ENCODE results near the gene RAB11FIP3. TPM values are rescaled to one million over a fixed set of nuclear protein-coding genes. Genes with fewer than 3 reads are reported as not detected.
"Not testable (repeated sequence)": the region's sequence is repeated elsewhere in the genome, so short reads cannot be mapped to it uniquely, and the experiment has no call there.

The RAB11FIP3 gene
- total RNA-seq, result 10 to 100 TPM; 14.2 to 17.0 TPM

GRCh38 chr16:425082-425718, at the start of gene RAB11FIP3:
TSS of gene RAB11FIP3 (plus strand) at chr16:425649. CDS start at chr16:426007, 358 bp downstream.
- intact Hi-C loops (cut with DNase I, micrococcal nuclease), result loop anchor here (1.0 to 10.0 kb wide), 10 partner anchors 24 to 880 kb away; partner anchors contain the start of genes AXIN1 (in 1 of the 2), CAPN15 (in 1 of the 2), DECR2 (in 1 of the 2) and METTL26 (in 1 of the 2)
- H3K36me3 Mint-ChIP-seq (ENCODE audit: low read depth), result no peaks in the 10 kb centered on the region
- H3K4me3 Mint-ChIP-seq, result peak within 1 kb of the TSS; percentile 74
- no peaks in the 10 kb centered on the region for H3K9me3 Mint-ChIP-seq (ENCODE audit: low read depth)
- peaks cover 5% of the 10 kb centered on the region for H3K27me3 Mint-ChIP-seq
- H3K4me1 Mint-ChIP-seq, result peaks cover 30% of the 10 kb centered on the region
- DNase-seq (peak; percentile 90), ATAC-seq (peak; percentile 93)
- ChIA-PET POLR2A (interaction anchor here (0.6 kb wide), 1 partner anchor 33 kb away, joined by 5 read pairs; no protein-coding TSS in a partner anchor), CTCF (interaction anchor here (0.6 to 1.4 kb wide), 3 partner anchors 24 to 259 kb away, joined by 3 to 4 read pairs (median 3); partner anchors contain the start of genes DECR2 and JMJD8)
- peak within 1 kb of the TSS; percentile 47 for H3K27ac Mint-ChIP-seq

GRCh38 chr16:375927-376816, 49.3 kb upstream of the RAB11FIP3 start:
- no peaks in the 10 kb centered on the region for H3K9me3 Mint-ChIP-seq (ENCODE audit: low read depth)
- no peak for DNase-seq
- H3K4me3 Mint-ChIP-seq, result no peak overlapping the region
- intact Hi-C loops (cut with DNase I, micrococcal nuclease), result no loop called here
- ATAC-seq, result no peak
- no peaks in the 10 kb centered on the region for H3K27me3 Mint-ChIP-seq
- ChIA-PET CTCF (no interaction called here), POLR2A (no interaction called here)
- H3K4me1 Mint-ChIP-seq, result peaks cover 13% of the 10 kb centered on the region
- H3K36me3 Mint-ChIP-seq (ENCODE audit: low read depth), result peaks cover 7% of the 10 kb centered on the region
- H3K27ac Mint-ChIP-seq, result no peak overlapping the region

GRCh38 chr16:376817-377418, 48.5 kb upstream of the RAB11FIP3 start:
- ChIA-PET CTCF (no interaction called here), POLR2A (no interaction called here)
- Mint-ChIP-seq H3K4me1 (peaks cover 12% of the 10 kb centered on the region), H3K36me3 (ENCODE audit: low read depth) (peaks cover 4% of the 10 kb centered on the region), H3K9me3 (ENCODE audit: low read depth) (no peaks in the 10 kb centered on the region), H3K4me3 (no peak overlapping the region), H3K27me3 (no peaks in the 10 kb centered on the region), H3K27ac (no peak overlapping the region)
- intact Hi-C loops (cut with DNase I, micrococcal nuclease), result no loop called here
- ATAC-seq (no peak), DNase-seq (no peak)

- intact Hi-C loops (cut with DNase I, micrococcal nuclease), result no loop called here
- Mint-ChIP-seq H3K36me3 (ENCODE audit: low read depth) (peaks cover 3% of the 10 kb centered on the region), H3K9me3 (ENCODE audit: low read depth) (no peaks in the 10 kb centered on the region), H3K4me3 (no peak overlapping the region), H3K27me3 (no peaks in the 10 kb centered on the region), H3K4me1 (peaks cover 13% of the 10 kb centered on the region), H3K27ac (no peak overlapping the region)
- ChIA-PET POLR2A (no interaction called here), CTCF (no interaction called here)
- DNase-seq, result no peak
- ATAC-seq, result no peak
Measured at GRCh38 chr16:377419-377951, 48.0 kb upstream of the RAB11FIP3 start.

- POLR2A ChIA-PET, result not testable (repeated sequence)
Measured at GRCh38 chr16:378113-378820, 47.2 kb upstream of the RAB11FIP3 start.

GRCh38 chr16:378821-379182, 46.6 kb upstream of the RAB11FIP3 start:
- CTCF ChIA-PET, result interaction anchor here (1.2 kb wide), 1 partner anchor 8 kb away, joined by 3 read pairs; the partner anchor contains the start of gene MRPL28
- intact Hi-C loops (cut with DNase I, micrococcal nuclease), result no loop called here

More at GRCh38 chr16:378113-378820, 47.2 kb upstream of the RAB11FIP3 start:
- peaks cover 20% of the 10 kb centered on the region for H3K4me1 Mint-ChIP-seq
- ATAC-seq; intact Hi-C loops (cut with DNase I, micrococcal nuclease); H3K27ac Mint-ChIP-seq; H3K27me3 Mint-ChIP-seq; H3K9me3 Mint-ChIP-seq (ENCODE audit: low read depth); DNase-seq; H3K36me3 Mint-ChIP-seq (ENCODE audit: low read depth); CTCF ChIA-PET; H3K4me3 Mint-ChIP-seq: not testable (repeated sequence)

GRCh38 chr16:379183-379960, 46.1 kb upstream of the RAB11FIP3 start:
- Mint-ChIP-seq H3K4me1 (peaks cover 24% of the 10 kb centered on the region), H3K36me3 (ENCODE audit: low read depth) (no peaks in the 10 kb centered on the region), H3K9me3 (ENCODE audit: low read depth) (no peaks in the 10 kb centered on the region), H3K27me3 (no peaks in the 10 kb centered on the region), H3K27ac (no peak overlapping the region), H3K4me3 (peak overlapping the region; percentile 69)
- DNase-seq (no peak), ATAC-seq (no peak)
- CTCF ChIA-PET, result interaction anchor here (1.2 kb wide), 1 partner anchor 9 kb away, joined by 3 read pairs; the partner anchor contains the start of gene MRPL28
- intact Hi-C loops (cut with DNase I, micrococcal nuclease), result no loop called here
- POLR2A ChIA-PET, result no interaction called here

More at GRCh38 chr16:378821-379182, 46.6 kb upstream of the RAB11FIP3 start:
- Mint-ChIP-seq H3K36me3 (ENCODE audit: low read depth) (no peaks in the 10 kb centered on the region), H3K27ac (no peak overlapping the region), H3K9me3 (ENCODE audit: low read depth) (no peaks in the 10 kb centered on the region), H3K27me3 (no peaks in the 10 kb centered on the region), H3K4me3 (no peak overlapping the region), H3K4me1 (peaks cover 24% of the 10 kb centered on the region)
- POLR2A ChIA-PET, result no interaction called here
- ATAC-seq, result no peak
- DNase-seq, result no peak

- Mint-ChIP-seq H3K4me1 (peaks cover 24% of the 10 kb centered on the region), H3K4me3 (peak overlapping the region; percentile 69), H3K36me3 (ENCODE audit: low read depth) (no peaks in the 10 kb centered on the region), H3K27ac (peak overlapping the region; percentile 37), H3K9me3 (ENCODE audit: low read depth) (no peaks in the 10 kb centered on the region), H3K27me3 (no peaks in the 10 kb centered on the region)
- intact Hi-C loops (cut with DNase I, micrococcal nuclease), result loop anchor here in 1 of 2 experiments (5.0 kb wide), 3 partner anchors 207 to 257 kb away; partner anchors contain the start of genes METTL26 and NPRL3
- DNase-seq, result no peak
- CTCF ChIA-PET, result interaction anchor here (0.7 to 1.2 kb wide), 2 partner anchors 10 to 1049 kb away, joined by 3 read pairs; partner anchors contain the start of gene MRPL28
- POLR2A ChIA-PET, result interaction anchor here (1.2 kb wide), 1 partner anchor 145 kb away, joined by 3 read pairs; the partner anchor contains the start of gene FAM234A
- no peak for ATAC-seq
Measured at GRCh38 chr16:379961-380761, 45.3 kb upstream of the RAB11FIP3 start.

- no peak for ATAC-seq
- Mint-ChIP-seq H3K36me3 (ENCODE audit: low read depth) (no peaks in the 10 kb centered on the region), H3K4me3 (peak overlapping the region; percentile 69), H3K4me1 (peaks cover 24% of the 10 kb centered on the region), H3K9me3 (ENCODE audit: low read depth) (no peaks in the 10 kb centered on the region), H3K27ac (no peak overlapping the region), H3K27me3 (no peaks in the 10 kb centered on the region)
- POLR2A ChIA-PET, result interaction anchor here (1.2 kb wide), 1 partner anchor 146 kb away, joined by 3 read pairs; the partner anchor contains the start of gene FAM234A
- CTCF ChIA-PET, result interaction anchor here (0.7 kb wide), 1 partner anchor 1048 kb away, joined by 3 read pairs; no protein-coding TSS in a partner anchor
- DNase-seq, result no peak
- intact Hi-C loops (cut with DNase I, micrococcal nuclease), result loop anchor here in 1 of 2 experiments (1.0 to 5.0 kb wide), 5 partner anchors 10 to 257 kb away; partner anchors contain the start of genes METTL26, MRPL28 and NPRL3
Measured at GRCh38 chr16:380762-381011, 44.8 kb upstream of the RAB11FIP3 start.

Measured in activated CD4-positive, alpha-beta T cell treated with anti-CD3 and anti-CD28 coated beads for 36 hours (primary cell).